Gastroesophageal sphincter (tissue), 4 donors: ENCODE data around the gene DUOX1. TPM values are rescaled to one million over a fixed set of nuclear protein-coding genes. Genes with fewer than 3 reads are reported as not detected.

Source experiments
- ATAC-seq: fragments of 150-250 bp; one replicate; pipeline ENCODE4 v1.9.1; 2016; ENCODE audit warnings: mild to moderate bottlenecking, moderate library complexity
- H3K27ac ChIP-seq, 4 donors: fragments of 200-600 bp; sonication (generic) in 3 of 4; 1 replicate in 3 of 4; 2 replicates in 1 of 4; pipeline ENCODE4 v1.5.1; 2016 to 2019
- H3K27me3 ChIP-seq: fragments of 200-600 bp; sonication (generic); one replicate; pipeline ENCODE4 v1.5.1; 2019
- H3K36me3 ChIP-seq, 2 donors: fragments of 200-600 bp; sonication (generic); one replicate each; pipeline ENCODE4 v1.5.1; 2019; ENCODE audit warnings: control low read depth in 1 of 2
- H3K4me1 ChIP-seq, 3 donors: fragments of 200-600 bp; sonication (generic); 1 replicate in 2 of 3; 2 replicates in 1 of 3; pipeline ENCODE4 v1.5.1; 2016 to 2019; ENCODE audit warnings: control low read depth in 2 of 3
- H3K4me3 ChIP-seq, 2 donors: fragments of 200-600 bp; sonication (generic); one replicate each; pipeline ENCODE4 v1.5.1; 2019; ENCODE audit warnings: mild to moderate bottlenecking in 1 of 2, moderate library complexity in 1 of 2
- H3K9me3 ChIP-seq, 3 donors: fragments of 200-600 bp; sonication (generic); one replicate each; pipeline ENCODE4 v1.5.1; 2017 to 2019; ENCODE audit warnings: control low read depth in 2 of 3
- CTCF ChIP-seq, 4 experiments: fragments of 200-600 bp in 2 of 4; fragments of 450-650 bp in 2 of 4; sonication (generic) in 1 of 4; IDR thresholded peaks; one replicate each; pipeline ENCODE4 v1.5.1; 2017 to 2019; ENCODE audit warnings: antibody characterized with exemption in 4 of 4, mild to moderate bottlenecking in 2 of 4, moderate library complexity in 2 of 4
- EP300 ChIP-seq: sonication (generic); formaldehyde crosslinking; IDR thresholded peaks from one replicate; pipeline ENCODE4 v1.6.1; 2017; ENCODE audit warnings: antibody characterized with exemption, mild to moderate bottlenecking
- POLR2A ChIP-seq, 2 donors: fragments of 450-650 bp; IDR thresholded peaks; one replicate each; pipeline ENCODE4 v1.6.1; 2017; ENCODE audit warnings: antibody characterized with exemption in 2 of 2, mild to moderate bottlenecking in 2 of 2, moderate library complexity in 1 of 2
- POLR2AphosphoS5 ChIP-seq: sonication (generic); formaldehyde crosslinking; IDR thresholded peaks from one replicate; pipeline ENCODE4 v1.6.1; 2017; ENCODE audit warnings: antibody characterized with exemption
- WGBS, 2 donors: methylation state at CpG; one replicate each; pipeline ENCODE4 v1.1.5; 2018; ENCODE audit warnings: low coverage in 1 of 2; 5-methylcytosine and 5-hydroxymethylcytosine counted together
- total RNA-seq, 4 donors: library from RNA; depleted of rRNA; stranded (reverse); fragments of >200 nt; gene quantifications; one replicate each; pipeline ENCODE4 v1.1.0, GENCODE V29; 2016

The DUOX1 gene
- total RNA-seq, 4 donors from 2014 or later: 0.08 to 2.7 (median 1.1) TPM

DNA sequence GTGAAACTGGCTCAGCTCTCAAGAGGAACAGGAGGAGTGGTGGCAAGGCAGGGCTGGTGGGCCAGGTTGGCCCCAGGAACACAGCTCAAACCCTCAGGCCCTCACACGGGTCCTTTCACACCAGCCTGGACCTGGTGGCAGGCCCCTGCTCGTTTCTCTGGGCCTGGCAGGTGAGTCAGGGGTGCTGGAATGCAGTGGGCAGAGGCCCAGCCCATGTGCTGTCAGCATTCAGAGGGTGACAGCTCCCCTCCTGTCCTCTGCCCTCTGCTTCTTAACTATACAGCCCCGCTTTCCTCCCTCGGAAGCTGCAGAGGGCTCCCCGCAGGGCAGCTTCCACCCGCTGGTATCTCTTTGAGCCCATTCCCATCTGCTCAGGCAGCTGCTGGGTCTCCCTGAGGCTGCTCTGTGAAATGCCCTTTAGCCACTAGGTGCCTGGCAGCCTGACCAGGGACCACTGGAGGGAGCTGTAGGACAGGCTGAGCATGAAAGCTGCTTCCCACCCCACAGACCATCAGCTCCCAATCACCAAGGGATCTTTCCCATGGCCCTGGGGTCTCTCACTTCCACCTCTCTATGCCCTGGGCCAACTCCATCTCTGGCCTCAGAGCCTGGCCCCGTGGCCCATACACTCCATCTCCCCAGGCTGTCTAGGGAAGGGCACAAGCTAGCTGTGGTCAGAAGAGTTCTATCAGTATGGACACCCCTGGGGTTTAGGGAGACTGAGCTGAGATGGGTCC lies 33.1 kb downstream of the DUOX1 start:
- H3K36me3 ChIP-seq: no peaks in the 10 kb centered on the region
- H3K4me3 ChIP-seq: no peak overlapping the region
- peak; percentile 61 for ATAC-seq
- TF ChIP-seq POLR2A (IDR thresholded peaks at IDR 0.05) (no peak), CTCF (IDR thresholded peaks at IDR 0.05) (peak in 3 of 4 experiments; percentile 84 to 91 (median 89))
- no peak overlapping the region for H3K27ac ChIP-seq
- no peaks in the 10 kb centered on the region for H3K27me3 ChIP-seq
- 0% methylated on average over 6 of the region's 7 CpGs; no CpG with 5 or more reads in 1 of the 2 donors for WGBS, 2 donors
- peaks cover 0 to 38% (median 5%) of the 10 kb centered on the region in 3 donors for H3K4me1 ChIP-seq
- no peaks in the 10 kb centered on the region for H3K9me3 ChIP-seq

GRCh38 chr15:45163508-45163856 lies 33.7 kb downstream of the DUOX1 start:
- no peak for ATAC-seq
- WGBS, 2 donors: 72 to 87% methylated on average over 7 to 8 of the region's 9 CpGs

DNA sequence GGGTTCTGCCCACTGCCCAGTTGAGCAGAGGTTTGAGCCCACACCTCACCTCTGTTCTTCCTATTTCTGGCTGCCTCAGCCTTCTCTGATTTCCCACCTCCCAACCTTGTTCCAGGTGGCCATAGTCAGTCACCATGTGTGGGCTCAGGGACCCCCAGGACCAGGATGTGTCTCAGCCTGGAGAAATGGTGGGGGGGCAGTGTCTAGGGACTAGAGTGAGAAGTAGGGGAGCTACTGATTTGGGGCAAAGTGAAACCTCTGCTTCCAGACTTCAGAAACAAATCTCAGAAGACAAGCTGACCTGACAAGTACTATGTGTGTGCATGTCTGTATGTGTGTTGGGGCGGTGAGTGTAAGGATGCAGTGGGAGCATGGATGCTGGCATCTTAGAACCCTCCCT lies 35.1 kb downstream of the DUOX1 start:
- Histone ChIP-seq H3K27me3 (no peaks in the 10 kb centered on the region), H3K4me3 (no peak overlapping the region), H3K36me3 (no peaks in the 10 kb centered on the region), H3K9me3 (no peaks in the 10 kb centered on the region), H3K27ac (no peak overlapping the region), H3K4me1 (peaks cover 0 to 56% (median 5%) of the 10 kb centered on the region in 3 donors)
- WGBS, 2 donors: 100% methylated on average over 1 of the region's 1 CpG; no CpG with 5 or more reads in 1 of the 2 donors
- TF ChIP-seq CTCF (IDR thresholded peaks at IDR 0.05): no peak
- TF ChIP-seq POLR2A (IDR thresholded peaks at IDR 0.05): no peak
- no peak for TF ChIP-seq POLR2AphosphoS5
- TF ChIP-seq EP300: no peak
- no peak for ATAC-seq

More at GRCh38 chr15:45163508-45163856, 33.7 kb downstream of the DUOX1 start:
- H3K27ac ChIP-seq: no peak overlapping the region
- H3K4me3 ChIP-seq: no peak overlapping the region
- H3K9me3 ChIP-seq: no peaks in the 10 kb centered on the region
- H3K36me3 ChIP-seq: no peaks in the 10 kb centered on the region
- TF ChIP-seq CTCF (IDR thresholded peaks at IDR 0.05) (no peak), POLR2A (IDR thresholded peaks at IDR 0.05) (no peak), POLR2AphosphoS5 (no peak), EP300 (no peak)
- H3K27me3 ChIP-seq: no peaks in the 10 kb centered on the region
- peaks cover 0 to 43% (median 5%) of the 10 kb centered on the region in 3 donors for H3K4me1 ChIP-seq

- H3K36me3 ChIP-seq: no peaks in the 10 kb centered on the region
- ATAC-seq: no peak
- no peaks in the 10 kb centered on the region for H3K9me3 ChIP-seq
- peak overlapping the region in 3 of 4 donors; percentile 97 to 99 (median 99) for H3K27ac ChIP-seq
- no peaks in the 10 kb centered on the region for H3K27me3 ChIP-seq
- TF ChIP-seq POLR2AphosphoS5 (no peak), POLR2A (IDR thresholded peaks at IDR 0.05) (no peak), CTCF (IDR thresholded peaks at IDR 0.05) (no peak), EP300 (no peak)
- peaks cover 0 to 56% (median 5%) of the 10 kb centered on the region in 3 donors for H3K4me1 ChIP-seq
- WGBS, 2 donors: 70 to 100% methylated on average over 1 to 3 of the region's 5 CpGs
- no peak overlapping the region for H3K4me3 ChIP-seq
Observed at GRCh38 chr15:45165536-45165935, 35.7 kb downstream of the DUOX1 start.
